Naive thymus-derived CD4-positive, alpha-beta T cell (primary cell): ENCODE data around the gene UGP2. TPM values are rescaled to one million over a fixed set of nuclear protein-coding genes. Genes with fewer than 3 reads are reported as not detected.

Experiments used
- ATAC-seq: fragments of 150-1000 bp; cut with Tn5 transposase; 2 replicates; pipeline ENCODE4 v1.10.0; 2021; ENCODE audit warnings: mild to moderate bottlenecking, moderate library complexity
- CTCF ChIA-PET: fragments of 350-600 bp; sonication (Branson Sonifier 250); formaldehyde crosslinking; loops from one replicate; lab custom pipeline; 2021; ENCODE audit warnings: antibody characterized with exemption; lab: Charles Lee
- POLR2A ChIA-PET: fragments of 350-600 bp; sonication (Branson Sonifier 250); formaldehyde crosslinking; loops from one replicate; lab custom pipeline; 2021; ENCODE audit warnings: antibody characterized with exemption, inconsistent platforms; lab: Charles Lee
- DNase-seq, 9 donors: peaks; one replicate each; pipeline versions ENCODE4 v3.0.0 to v3.0.0-alpha.2; 2020 to 2022; ENCODE audit warnings: mixed read lengths in 1 of 9
- H3K27ac ChIP-seq: one replicate; pipeline ENCODE4 v1.7.0; 2013; ENCODE audit warnings: mild to moderate bottlenecking, low read depth, low read length, moderate library complexity
- H3K27me3 ChIP-seq, 2 donors: one replicate each; pipeline ENCODE4 v1.7.0; 2013; ENCODE audit warnings: low read length in 2 of 2, mild to moderate bottlenecking in 2 of 2, moderate library complexity in 2 of 2; ENCODE audit not compliant: control insufficient read depth in 2 of 2, insufficient read depth in 2 of 2
- H3K36me3 ChIP-seq, 3 experiments: 1 replicate in 2 of 3; 2 replicates in 1 of 3; pipeline ENCODE4 v1.7.0; 2013; ENCODE audit warnings: low read length in 3 of 3, mild to moderate bottlenecking in 3 of 3, moderate library complexity in 1 of 3; ENCODE audit not compliant: insufficient read depth in 3 of 3, control insufficient read depth in 2 of 3
- H3K4me1 ChIP-seq, 2 donors: one replicate each; pipeline ENCODE4 v1.7.0; 2013; ENCODE audit warnings: low read length in 2 of 2, mild to moderate bottlenecking in 2 of 2, moderate library complexity in 1 of 2; ENCODE audit not compliant: control insufficient read depth in 2 of 2, insufficient read depth in 2 of 2
- H3K4me3 ChIP-seq: 2 replicates; pipeline ENCODE4 v1.7.0; 2013; ENCODE audit warnings: mild to moderate bottlenecking, low read length
- H3K9me3 ChIP-seq, 3 experiments: 1 replicate in 2 of 3; 2 replicates in 1 of 3; pipeline ENCODE4 v1.7.0; 2013; ENCODE audit warnings: low read length in 3 of 3; ENCODE audit not compliant: control insufficient read depth in 2 of 3
- H3K27ac Mint-ChIP-seq, 9 donors: one replicate each; pipeline ENCODE4 v1.8.0; 2020 to 2022; ENCODE audit warnings: mixed read lengths in 9 of 9, mild to moderate bottlenecking in 8 of 9, moderate library complexity in 5 of 9, inconsistent platforms in 2 of 9
- H3K27me3 Mint-ChIP-seq, 5 donors: one replicate each; pipeline ENCODE4 v1.8.0; 2021 to 2022; ENCODE audit warnings: mixed read lengths in 5 of 5, mild to moderate bottlenecking in 1 of 5
- H3K36me3 Mint-ChIP-seq, 5 donors: one replicate each; pipeline ENCODE4 v1.8.0; 2020 to 2022; ENCODE audit warnings: mixed read lengths in 5 of 5, mild to moderate bottlenecking in 3 of 5, inconsistent platforms in 1 of 5
- H3K4me1 Mint-ChIP-seq, 7 donors: one replicate each; pipeline ENCODE4 v1.8.0; 2020 to 2022; ENCODE audit warnings: mixed read lengths in 7 of 7, mild to moderate bottlenecking in 3 of 7, inconsistent platforms in 1 of 7
- H3K4me3 Mint-ChIP-seq, 10 donors: one replicate each; pipeline ENCODE4 v1.8.0; 2020 to 2022; ENCODE audit warnings: mild to moderate bottlenecking in 10 of 10, mixed read lengths in 10 of 10, moderate library complexity in 6 of 10, inconsistent platforms in 2 of 10
- H3K9me3 Mint-ChIP-seq, 11 donors: one replicate each; pipeline ENCODE4 v1.8.0; 2020 to 2022; ENCODE audit warnings: mixed read lengths in 11 of 11, mild to moderate bottlenecking in 4 of 11, inconsistent platforms in 1 of 11, moderate library complexity in 1 of 11
- intact Hi-C, 2 donors: fragments of 100-400 bp; cut with micrococcal nuclease; formaldehyde crosslinking; loops; one replicate each; pipeline ENCODE4 v1.15.1; 2023
- polyA plus RNA-seq, 2 donors: library from polyadenylated mRNA; unstranded; fragments of 300-500 nt; fragmentation: Illumina TruSeq; gene quantifications; one replicate each; pipeline ENCODE4 v1.2.3, GENCODE V29; 2021
- total RNA-seq, 6 experiments: library from RNA in 5 of 6; stranded (reverse) in 5 of 6; gene quantifications; 1 replicate in 5 of 6; 2 replicates in 1 of 6; pipeline ENCODE4 v1.2.3 and lab custom pipeline; 2021 to 2026

The UGP2 gene
- total and polyA plus RNA-seq, 7 experiments from 2014 or later: 69.5 to 135 (median 101) TPM

- H3K27ac Mint-ChIP-seq: peak overlapping the region; percentile 95 to 99 (median 97)
- peak overlapping the region; percentile 90 for H3K27ac ChIP-seq
- peaks cover 0 to 12% (median 0%) of the 10 kb centered on the region in 3 experiments for H3K36me3 ChIP-seq
- H3K4me3 ChIP-seq: peak overlapping the region; percentile 82
- peaks cover 3 to 35% (median 7%) of the 10 kb centered on the region in 5 donors for H3K36me3 Mint-ChIP-seq
- H3K9me3 Mint-ChIP-seq: peaks cover 0 to 3% (median 0%) of the 10 kb centered on the region in 11 donors
- intact Hi-C loops: loop anchor here (1.0 to 10.0 kb wide), 9 partner anchors 9 to 1955 kb away; partner anchors contain the start of genes SPRED2 (in 2 of the 2), VPS54 (in 2 of the 2), ACTR2 (in 1 of the 2) and CCT4 (in 1 of the 2)
- peaks cover 5 to 24% of the 10 kb centered on the region in 2 donors for H3K4me1 ChIP-seq
- H3K27me3 Mint-ChIP-seq: peaks cover 0 to 7% (median 0%) of the 10 kb centered on the region in 5 donors
- CTCF ChIA-PET: interaction anchor here (1.1 to 2.4 kb wide), 4 partner anchors 15 to 144 kb away, joined by 3 to 7 read pairs (median 5); no protein-coding TSS in a partner anchor
- H3K4me3 Mint-ChIP-seq: peak overlapping the region; percentile 97 to 100 (median 99)
- ATAC-seq (no peak), DNase-seq (peak in 3 of 9 donors; percentile 37 to 50 (median 38))
- H3K27me3 ChIP-seq: no peaks in the 10 kb centered on the region
- H3K9me3 ChIP-seq: no peaks in the 10 kb centered on the region
- POLR2A ChIA-PET: interaction anchor here (0.6 to 8.3 kb wide), 8 partner anchors 12 to 253 kb away, joined by 3 to 120 read pairs (median 4); partner anchors contain the start of genes MDH1 and WDPCP
- peaks cover 31 to 69% (median 59%) of the 10 kb centered on the region in 7 donors for H3K4me1 Mint-ChIP-seq
These were observed 709 bp downstream of the UGP2 start for GRCh38 chr2:63842149-63843061.

- Mint-ChIP-seq H3K36me3 (peaks cover 4 to 42% (median 14%) of the 10 kb centered on the region in 5 donors), H3K9me3 (peaks cover 0 to 5% (median 0%) of the 10 kb centered on the region in 11 donors), H3K4me1 (peaks cover 35 to 76% (median 66%) of the 10 kb centered on the region in 7 donors), H3K27me3 (peaks cover 0 to 7% (median 0%) of the 10 kb centered on the region in 5 donors), H3K27ac (peak overlapping the region in 7 of 9 donors; percentile 42 to 99 (median 97)), H3K4me3 (peak overlapping the region; percentile 97 to 100 (median 99))
- CTCF ChIA-PET: interaction anchor here (1.4 to 2.4 kb wide), 2 partner anchors 18 to 144 kb away, joined by 4 to 7 read pairs; no protein-coding TSS in a partner anchor
- ATAC-seq (no peak), DNase-seq (no peak)
- peaks cover 5 to 24% of the 10 kb centered on the region in 2 donors for H3K4me1 ChIP-seq
- peak overlapping the region; percentile 82 for H3K4me3 ChIP-seq
- intact Hi-C loops: loop anchor here (5.0 to 10.0 kb wide), 8 partner anchors 174 to 1956 kb away; partner anchors contain the start of genes SPRED2 (in 2 of the 2), VPS54 (in 2 of the 2), ACTR2 (in 1 of the 2) and CCT4 (in 1 of the 2)
- H3K27ac ChIP-seq: peak overlapping the region; percentile 90
- H3K36me3 ChIP-seq: peaks cover 0 to 12% (median 0%) of the 10 kb centered on the region in 3 experiments
- no peaks in the 10 kb centered on the region for H3K27me3 ChIP-seq
- POLR2A ChIA-PET: interaction anchor here (0.8 to 8.3 kb wide), 4 partner anchors 11 to 254 kb away, joined by 3 to 120 read pairs (median 13); partner anchors contain the start of genes MDH1 and WDPCP
- H3K9me3 ChIP-seq: no peaks in the 10 kb centered on the region
These were observed 1.4 kb downstream of the UGP2 start for GRCh38 chr2:63843093-63843492.

- H3K27ac ChIP-seq: no peak overlapping the region
- peaks cover 4 to 42% (median 14%) of the 10 kb centered on the region in 5 donors for H3K36me3 Mint-ChIP-seq
- H3K27ac Mint-ChIP-seq: peak overlapping the region in 6 of 9 donors; percentile 13 to 97 (median 64)
- intact Hi-C loops: loop anchor here (5.0 to 10.0 kb wide), 8 partner anchors 174 to 1956 kb away; partner anchors contain the start of genes SPRED2 (in 2 of the 2), VPS54 (in 2 of the 2), ACTR2 (in 1 of the 2) and CCT4 (in 1 of the 2)
- peaks cover 0 to 5% (median 0%) of the 10 kb centered on the region in 11 donors for H3K9me3 Mint-ChIP-seq
- H3K4me1 Mint-ChIP-seq: peaks cover 35 to 82% (median 71%) of the 10 kb centered on the region in 7 donors
- H3K9me3 ChIP-seq: no peaks in the 10 kb centered on the region
- no peak for DNase-seq
- H3K27me3 ChIP-seq: no peaks in the 10 kb centered on the region
- no peak overlapping the region for H3K4me3 ChIP-seq
- POLR2A ChIA-PET: interaction anchor here (0.8 to 8.3 kb wide), 2 partner anchors 8 to 10 kb away, joined by 3 to 120 read pairs; no protein-coding TSS in a partner anchor
- CTCF ChIA-PET: interaction anchor here (2.4 kb wide), 1 partner anchor 17 kb away, joined by 7 read pairs; no protein-coding TSS in a partner anchor
- peaks cover 0 to 12% (median 0%) of the 10 kb centered on the region in 3 experiments for H3K36me3 ChIP-seq
- H3K27me3 Mint-ChIP-seq: peaks cover 0 to 7% (median 0%) of the 10 kb centered on the region in 5 donors
- no peak for ATAC-seq
- peak overlapping the region; percentile 36 to 100 (median 80) for H3K4me3 Mint-ChIP-seq
- peaks cover 5 to 25% of the 10 kb centered on the region in 2 donors for H3K4me1 ChIP-seq
These were observed 2.1 kb downstream of the UGP2 start for GRCh38 chr2:63843791-63844190.

GRCh38 chr2:63844616-63845015, 2.9 kb downstream of the UGP2 start:
- POLR2A ChIA-PET: interaction anchor here (0.6 to 8.3 kb wide), 3 partner anchors 9 to 238 kb away, joined by 3 to 120 read pairs (median 4); no protein-coding TSS in a partner anchor
- Histone ChIP-seq H3K4me1 (peaks cover 10 to 33% of the 10 kb centered on the region in 2 donors), H3K4me3 (no peak overlapping the region), H3K9me3 (no peaks in the 10 kb centered on the region), H3K36me3 (peaks cover 0 to 12% (median 0%) of the 10 kb centered on the region in 3 experiments), H3K27ac (no peak overlapping the region), H3K27me3 (no peaks in the 10 kb centered on the region)
- Mint-ChIP-seq H3K9me3 (peaks cover 0 to 5% (median 0%) of the 10 kb centered on the region in 11 donors), H3K4me1 (peaks cover 40 to 88% (median 80%) of the 10 kb centered on the region in 7 donors), H3K36me3 (peaks cover 4 to 46% (median 18%) of the 10 kb centered on the region in 5 donors), H3K27me3 (peaks cover 0 to 5% (median 0%) of the 10 kb centered on the region in 5 donors), H3K4me3 (peak overlapping the region in 7 of 10 donors; percentile 37 to 100 (median 77)), H3K27ac (peak overlapping the region in 7 of 9 donors; percentile 2 to 82 (median 69))
- CTCF ChIA-PET: interaction anchor here (0.5 to 2.4 kb wide), 5 partner anchors 10 to 1277 kb away, joined by 3 to 7 read pairs (median 3); no protein-coding TSS in a partner anchor
- intact Hi-C loops: loop anchor here (5.0 to 10.0 kb wide), 8 partner anchors 173 to 1957 kb away; partner anchors contain the start of genes SPRED2 (in 2 of the 2), VPS54 (in 2 of the 2), ACTR2 (in 1 of the 2) and CCT4 (in 1 of the 2)
- ATAC-seq (no peak), DNase-seq (no peak)

GRCh38 chr2:63845866-63846265, 4.2 kb downstream of the UGP2 start:
- Mint-ChIP-seq H3K4me3 (peak overlapping the region in 6 of 10 donors; percentile 5 to 31 (median 21)), H3K27me3 (peaks cover 0 to 2% (median 0%) of the 10 kb centered on the region in 5 donors), H3K4me1 (peaks cover 44 to 88% (median 84%) of the 10 kb centered on the region in 7 donors), H3K9me3 (peaks cover 0 to 5% (median 0%) of the 10 kb centered on the region in 11 donors), H3K27ac (peak overlapping the region in 5 of 9 donors; percentile 14 to 73 (median 60)), H3K36me3 (peaks cover 2 to 49% (median 18%) of the 10 kb centered on the region in 5 donors)
- Histone ChIP-seq H3K36me3 (peaks cover 0 to 10% (median 0%) of the 10 kb centered on the region in 3 experiments), H3K4me1 (peaks cover 15 to 31% of the 10 kb centered on the region in 2 donors), H3K9me3 (no peaks in the 10 kb centered on the region), H3K27ac (no peak overlapping the region), H3K27me3 (no peaks in the 10 kb centered on the region), H3K4me3 (no peak overlapping the region)
- intact Hi-C loops: loop anchor here in 1 of 2 donors (10.0 kb wide), 1 partner anchor 379 kb away; no protein-coding TSS in a partner anchor
- ATAC-seq (no peak), DNase-seq (no peak)
- POLR2A ChIA-PET: interaction anchor here (0.6 to 8.3 kb wide), 3 partner anchors 8 to 1233 kb away, joined by 4 to 120 read pairs (median 5); partner anchors contain the start of gene MDH1
- CTCF ChIA-PET: interaction anchor here (1.0 to 1.8 kb wide), 2 partner anchors 10 to 12 kb away, joined by 3 to 4 read pairs; no protein-coding TSS in a partner anchor
